Prostate gland (tissue), 2 donors: ENCODE data around the gene SOX8.

Experiments used
- POLR2A ChIP-seq: fragments of 450-650 bp; IDR thresholded peaks from one replicate; pipeline ENCODE4 v1.6.1; 2016; ENCODE audit warnings: antibody characterized with exemption, mild to moderate bottlenecking
- TF ChIP-seq, protein P1 (sequence below), 4 experiments: fragments of 200-600 bp in 2 of 4; fragments of 450-650 bp in 2 of 4; sonication (generic) in 2 of 4; IDR thresholded peaks; 1 replicate in 3 of 4; 2 replicates in 1 of 4; pipeline ENCODE4 v1.5.1; 2016 to 2019; ENCODE audit warnings: antibody characterized with exemption in 4 of 4, mild to moderate bottlenecking in 2 of 4, moderate library complexity in 2 of 4

DNA sequence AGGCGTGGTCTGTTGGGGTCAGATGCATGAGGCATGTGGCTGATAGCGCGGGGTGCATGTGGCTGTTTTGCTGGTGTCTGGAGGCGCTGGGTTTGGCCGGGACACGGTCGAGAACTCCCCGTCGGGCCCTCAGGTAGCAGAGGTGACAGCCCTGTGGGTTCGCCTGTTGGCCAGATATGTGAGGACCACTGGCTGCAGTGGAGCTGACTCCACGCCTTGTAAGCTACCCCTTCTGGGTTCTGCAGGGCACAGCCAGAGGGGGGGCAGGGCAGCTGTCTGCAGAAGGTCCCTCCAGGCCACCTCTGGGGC is 38.5 kb downstream of the SOX8 start:
- TF ChIP-seq, protein P1, sequence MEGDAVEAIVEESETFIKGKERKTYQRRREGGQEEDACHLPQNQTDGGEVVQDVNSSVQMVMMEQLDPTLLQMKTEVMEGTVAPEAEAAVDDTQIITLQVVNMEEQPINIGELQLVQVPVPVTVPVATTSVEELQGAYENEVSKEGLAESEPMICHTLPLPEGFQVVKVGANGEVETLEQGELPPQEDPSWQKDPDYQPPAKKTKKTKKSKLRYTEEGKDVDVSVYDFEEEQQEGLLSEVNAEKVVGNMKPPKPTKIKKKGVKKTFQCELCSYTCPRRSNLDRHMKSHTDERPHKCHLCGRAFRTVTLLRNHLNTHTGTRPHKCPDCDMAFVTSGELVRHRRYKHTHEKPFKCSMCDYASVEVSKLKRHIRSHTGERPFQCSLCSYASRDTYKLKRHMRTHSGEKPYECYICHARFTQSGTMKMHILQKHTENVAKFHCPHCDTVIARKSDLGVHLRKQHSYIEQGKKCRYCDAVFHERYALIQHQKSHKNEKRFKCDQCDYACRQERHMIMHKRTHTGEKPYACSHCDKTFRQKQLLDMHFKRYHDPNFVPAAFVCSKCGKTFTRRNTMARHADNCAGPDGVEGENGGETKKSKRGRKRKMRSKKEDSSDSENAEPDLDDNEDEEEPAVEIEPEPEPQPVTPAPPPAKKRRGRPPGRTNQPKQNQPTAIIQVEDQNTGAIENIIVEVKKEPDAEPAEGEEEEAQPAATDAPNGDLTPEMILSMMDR (IDR thresholded peaks at IDR 0.05), result no peak
- TF ChIP-seq POLR2A, result no peak
